ENCODE results near the gene LRRC27. TPM values are rescaled to one million over a fixed set of nuclear protein-coding genes. Genes with fewer than 3 reads are reported as not detected.

The LRRC27 gene
- total and polyA plus RNA-seq, 2 of the 4 experiments (the other 2 are of a cell fraction): 3.8 to 5.3 TPM

DNA sequence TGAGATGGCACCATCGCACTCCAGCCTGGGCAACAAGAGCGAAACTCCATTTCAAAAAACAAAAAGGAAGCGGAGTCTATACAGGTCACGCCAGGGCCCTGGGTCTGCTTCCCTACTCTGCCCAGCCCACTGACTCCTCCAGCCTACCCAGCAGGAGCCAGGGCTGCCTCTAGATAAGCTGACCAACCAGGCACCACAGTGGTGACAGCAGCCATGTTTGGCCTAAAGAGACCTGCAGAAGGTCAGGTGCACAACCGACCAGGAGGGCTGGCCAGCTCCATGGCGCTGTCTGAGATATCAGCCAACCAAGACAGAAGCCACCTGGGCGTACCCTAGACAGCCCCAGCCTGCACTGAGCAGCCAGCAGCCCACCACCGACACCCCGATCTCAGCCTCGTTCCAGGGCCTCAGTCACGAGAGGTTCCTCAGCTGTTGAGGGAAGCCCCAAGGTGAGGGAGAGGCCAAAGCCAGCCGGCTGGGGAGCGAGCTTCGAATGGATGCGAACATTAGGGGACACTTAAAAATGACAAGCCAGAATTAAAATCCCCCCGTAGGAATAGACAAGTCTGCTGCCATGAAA is 40.6 kb downstream of the LRRC27 start:
- Histone ChIP-seq H3K9ac (ENCODE audit: low read depth, low read length) (no peak overlapping the region), H3K14ac (replicated peaks; ENCODE audit: low read depth, low read length) (no peak overlapping the region), H2BK15ac (ENCODE audit: low read depth, low read length) (no peak overlapping the region), H2AFZ (replicated peaks; ENCODE audit: low read length, poor library complexity) (no peak overlapping the region), H2AK5ac (ENCODE audit: low read depth, low read length) (no peak overlapping the region), H3K4me2 (ENCODE audit: low read depth, low read length) (no peak overlapping the region), H3K23ac (ENCODE audit: low read depth, low read length) (no peak overlapping the region), H3K9me1 (ENCODE audit: insufficient read depth, low read length) (0 out of 2 replicates have a peak, but pooled peaks cover 2% of the 10 kb centered on the region), H3K36me3 (ENCODE audit: control insufficient read depth, insufficient read depth, low read length) (no peaks in the 10 kb centered on the region), H3K18ac (ENCODE audit: low read depth, low read length) (no peak overlapping the region), H3K4me3 (ENCODE audit: insufficient read depth, low read depth, low read length) (no peak overlapping the region), H2BK20ac (ENCODE audit: low read depth, low read length) (no peak overlapping the region), H2BK5ac (ENCODE audit: low read depth, low read length, poor library complexity, severe bottlenecking) (no peak overlapping the region), H4K20me1 (ENCODE audit: insufficient read depth, low read length) (no peaks in the 10 kb centered on the region), H3K27ac (ENCODE audit: insufficient read depth, low read length) (no peak overlapping the region), H3K79me1 (ENCODE audit: low read depth in 1 of 2, low read length in 2 of 2) (no peaks in the 10 kb centered on the region), H4K8ac (ENCODE audit: low read depth in 2 of 2, low read length in 2 of 2) (no peak overlapping the region), H4K91ac (ENCODE audit: insufficient read depth, low read depth, low read length) (no peak overlapping the region), H3K56ac (ENCODE audit: extremely low read depth, insufficient read depth, low read length) (no peak overlapping the region), H4K5ac (ENCODE audit: low read depth, low read length) (no peak overlapping the region), H3K4ac (ENCODE audit: low read depth, low read length) (no peak overlapping the region), H2AK9ac (replicated peaks; ENCODE audit: low read depth, low read length, poor library complexity) (peak overlapping the region; percentile 7), H3K9me3 (ENCODE audit: control insufficient read depth, insufficient read depth, low read length) (no peaks in the 10 kb centered on the region), H3K27me3 (ENCODE audit: control insufficient read depth, insufficient read depth, low read length) (no peaks in the 10 kb centered on the region), H3K4me1 (ENCODE audit: control insufficient read depth, insufficient read depth, low read length) (no peaks in the 10 kb centered on the region), H2BK120ac (ENCODE audit: low read depth, low read length) (no peak overlapping the region)
- TF ChIP-seq CTCF (conservative IDR thresholded peaks at IDR 0.05; ENCODE audit: low read depth, low read length) (no peak), RCOR1 (IDR thresholded peaks at IDR 0.05; ENCODE audit: insufficient replicate concordance, low read length) (no peak), POLR2A (IDR thresholded peaks at IDR 0.05; ENCODE audit: low read depth, low read length) (no peak), SMC3 (IDR thresholded peaks at IDR 0.05; ENCODE audit: low read depth, low read length) (no peak)
- TF ChIP-seq, protein P1, sequence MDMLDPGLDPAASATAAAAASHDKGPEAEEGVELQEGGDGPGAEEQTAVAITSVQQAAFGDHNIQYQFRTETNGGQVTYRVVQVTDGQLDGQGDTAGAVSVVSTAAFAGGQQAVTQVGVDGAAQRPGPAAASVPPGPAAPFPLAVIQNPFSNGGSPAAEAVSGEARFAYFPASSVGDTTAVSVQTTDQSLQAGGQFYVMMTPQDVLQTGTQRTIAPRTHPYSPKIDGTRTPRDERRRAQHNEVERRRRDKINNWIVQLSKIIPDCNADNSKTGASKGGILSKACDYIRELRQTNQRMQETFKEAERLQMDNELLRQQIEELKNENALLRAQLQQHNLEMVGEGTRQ (IDR thresholded peaks at IDR 0.05; ENCODE audit: low read depth, low read length): no peak
- TF ChIP-seq, protein P2, sequence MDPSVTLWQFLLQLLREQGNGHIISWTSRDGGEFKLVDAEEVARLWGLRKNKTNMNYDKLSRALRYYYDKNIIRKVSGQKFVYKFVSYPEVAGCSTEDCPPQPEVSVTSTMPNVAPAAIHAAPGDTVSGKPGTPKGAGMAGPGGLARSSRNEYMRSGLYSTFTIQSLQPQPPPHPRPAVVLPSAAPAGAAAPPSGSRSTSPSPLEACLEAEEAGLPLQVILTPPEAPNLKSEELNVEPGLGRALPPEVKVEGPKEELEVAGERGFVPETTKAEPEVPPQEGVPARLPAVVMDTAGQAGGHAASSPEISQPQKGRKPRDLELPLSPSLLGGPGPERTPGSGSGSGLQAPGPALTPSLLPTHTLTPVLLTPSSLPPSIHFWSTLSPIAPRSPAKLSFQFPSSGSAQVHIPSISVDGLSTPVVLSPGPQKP (IDR thresholded peaks at IDR 0.05; ENCODE audit: borderline replicate concordance, low read depth, low read length): no peak
- dilution Hi-C loops (cut with HindIII; ENCODE audit: low sequenced_read_pairs, unreplicated experiment) (no loop called here), in situ Hi-C loops (cut with MboI; ENCODE audit: low sequenced_read_pairs) (no loop called here), intact Hi-C loops (cut with micrococcal nuclease) (no loop called here)
- POLR2A ChIA-PET (ENCODE audit: unreplicated experiment): no interaction called here
- ATAC-seq (ENCODE audit: low read depth) (no peak), DNase-seq (no peak)
- WGBS, 2 experiments (ENCODE audit: extremely low coverage in 2 of 2, insufficient read length in 1 of 2): 83% methylated on average over 7 of the region's 16 CpGs; no CpG with 5 or more reads in 1 of the 2 experiments
- BruUV-seq (replicated peaks): no TSS peak
- CTCF ChIA-PET: no interaction called here
